ENCODE measurements around the gene EHBP1L1. TPM values are rescaled to one million over a fixed set of nuclear protein-coding genes. Genes with fewer than 3 reads are reported as not detected.

Gene EHBP1L1
- polyA plus RNA-seq, 1 donor from 2014 or later = 18.3 TPM

GRCh38 chr11:65607614-65608426 is 32.0 kb downstream of the EHBP1L1 start:
- no peak overlapping the region for H3K4me2 ChIP-seq (ENCODE audit: low read length)
- H3K4me3 ChIP-seq (ENCODE audit: low read length) = peak overlapping the region; percentile 71
- H3K79me2 ChIP-seq (replicated peaks; ENCODE audit: insufficient read depth, low read length) = no peaks in the 10 kb centered on the region
- H3K9ac ChIP-seq (ENCODE audit: low read length) = peak overlapping the region; percentile 23
- H3F3A ChIP-seq (ENCODE audit: insufficient read depth, low read length, poor library complexity, severe bottlenecking) = no peaks in the 10 kb centered on the region
- no peaks in the 10 kb centered on the region for H3K9me2 ChIP-seq (ENCODE audit: insufficient read depth, low read length)
- TF ChIP-seq, protein P1, sequence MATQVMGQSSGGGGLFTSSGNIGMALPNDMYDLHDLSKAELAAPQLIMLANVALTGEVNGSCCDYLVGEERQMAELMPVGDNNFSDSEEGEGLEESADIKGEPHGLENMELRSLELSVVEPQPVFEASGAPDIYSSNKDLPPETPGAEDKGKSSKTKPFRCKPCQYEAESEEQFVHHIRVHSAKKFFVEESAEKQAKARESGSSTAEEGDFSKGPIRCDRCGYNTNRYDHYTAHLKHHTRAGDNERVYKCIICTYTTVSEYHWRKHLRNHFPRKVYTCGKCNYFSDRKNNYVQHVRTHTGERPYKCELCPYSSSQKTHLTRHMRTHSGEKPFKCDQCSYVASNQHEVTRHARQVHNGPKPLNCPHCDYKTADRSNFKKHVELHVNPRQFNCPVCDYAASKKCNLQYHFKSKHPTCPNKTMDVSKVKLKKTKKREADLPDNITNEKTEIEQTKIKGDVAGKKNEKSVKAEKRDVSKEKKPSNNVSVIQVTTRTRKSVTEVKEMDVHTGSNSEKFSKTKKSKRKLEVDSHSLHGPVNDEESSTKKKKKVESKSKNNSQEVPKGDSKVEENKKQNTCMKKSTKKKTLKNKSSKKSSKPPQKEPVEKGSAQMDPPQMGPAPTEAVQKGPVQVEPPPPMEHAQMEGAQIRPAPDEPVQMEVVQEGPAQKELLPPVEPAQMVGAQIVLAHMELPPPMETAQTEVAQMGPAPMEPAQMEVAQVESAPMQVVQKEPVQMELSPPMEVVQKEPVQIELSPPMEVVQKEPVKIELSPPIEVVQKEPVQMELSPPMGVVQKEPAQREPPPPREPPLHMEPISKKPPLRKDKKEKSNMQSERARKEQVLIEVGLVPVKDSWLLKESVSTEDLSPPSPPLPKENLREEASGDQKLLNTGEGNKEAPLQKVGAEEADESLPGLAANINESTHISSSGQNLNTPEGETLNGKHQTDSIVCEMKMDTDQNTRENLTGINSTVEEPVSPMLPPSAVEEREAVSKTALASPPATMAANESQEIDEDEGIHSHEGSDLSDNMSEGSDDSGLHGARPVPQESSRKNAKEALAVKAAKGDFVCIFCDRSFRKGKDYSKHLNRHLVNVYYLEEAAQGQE (IDR thresholded peaks at IDR 0.05; ENCODE audit: borderline replicate concordance) = no peak
- TF ChIP-seq CTCF (IDR thresholded peaks at IDR 0.05; ENCODE audit: poor library complexity, severe bottlenecking) = no peak
- no peak for TF ChIP-seq MXI1 (conservative IDR thresholded peaks at IDR 0.05; ENCODE audit: poor library complexity, severe bottlenecking)
- no peaks in the 10 kb centered on the region for H3K36me3 ChIP-seq (ENCODE audit: insufficient read depth, low read length)
- no peaks in the 10 kb centered on the region for H4K20me1 ChIP-seq (ENCODE audit: insufficient read depth)
- no peaks in the 10 kb centered on the region for H3K27me3 ChIP-seq (ENCODE audit: insufficient read depth, low read depth, low read length)
- no peak overlapping the region for H2AFZ ChIP-seq (ENCODE audit: low read depth, low read length)
- no peaks in the 10 kb centered on the region for H3K9me3 ChIP-seq (ENCODE audit: low read length)
- H3K27ac ChIP-seq (ENCODE audit: low read length) = no peak overlapping the region

DNA sequence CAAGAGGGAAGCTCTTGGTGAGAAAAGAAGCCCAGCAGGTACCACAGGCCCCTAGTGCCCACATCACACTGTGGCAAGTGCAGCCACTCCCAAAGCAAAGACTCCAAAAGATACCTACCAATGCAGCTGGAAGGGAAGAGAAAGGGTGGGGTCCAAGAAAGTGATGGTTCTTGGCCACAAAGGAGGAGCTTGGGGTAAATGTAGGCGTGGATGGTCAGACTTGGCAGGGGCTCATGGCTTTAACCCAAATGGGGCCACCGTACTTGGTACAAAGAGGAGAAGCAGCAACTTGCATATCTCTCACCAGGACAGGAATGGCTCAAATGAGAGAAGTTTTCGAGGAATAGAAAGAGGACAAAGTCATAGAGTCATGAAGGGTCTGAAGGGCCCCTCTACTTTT is 33.4 kb downstream of the EHBP1L1 start:
- Histone ChIP-seq H4K20me1 (ENCODE audit: insufficient read depth) (no peaks in the 10 kb centered on the region), H3K9me3 (ENCODE audit: low read length) (no peaks in the 10 kb centered on the region), H3K9me2 (ENCODE audit: insufficient read depth, low read length) (no peaks in the 10 kb centered on the region), H2AFZ (ENCODE audit: low read depth, low read length) (no peak overlapping the region), H3K27ac (ENCODE audit: low read length) (no peak overlapping the region), H3K9ac (ENCODE audit: low read length) (no peak overlapping the region), H3K4me2 (ENCODE audit: low read length) (no peak overlapping the region), H3K4me3 (ENCODE audit: low read length) (no peak overlapping the region), H3K36me3 (ENCODE audit: insufficient read depth, low read length) (no peaks in the 10 kb centered on the region), H3K79me2 (replicated peaks; ENCODE audit: insufficient read depth, low read length) (peaks cover 2% of the 10 kb centered on the region), H3K27me3 (ENCODE audit: insufficient read depth, low read depth, low read length) (no peaks in the 10 kb centered on the region), H3F3A (ENCODE audit: insufficient read depth, low read length, poor library complexity, severe bottlenecking) (no peaks in the 10 kb centered on the region)
- TF ChIP-seq, protein P1 (IDR thresholded peaks at IDR 0.05; ENCODE audit: borderline replicate concordance) = no peak
- TF ChIP-seq TAF1 (IDR thresholded peaks at IDR 0.05; ENCODE audit: low read depth) (no peak), POLR2AphosphoS5 (IDR thresholded peaks at IDR 0.05) (no peak), RAD21 (conservative IDR thresholded peaks at IDR 0.05) (no peak), MXI1 (conservative IDR thresholded peaks at IDR 0.05; ENCODE audit: poor library complexity, severe bottlenecking) (no peak), SMC3 (conservative IDR thresholded peaks at IDR 0.05; ENCODE audit: poor library complexity) (no peak), EZH2 (IDR thresholded peaks at IDR 0.05; ENCODE audit: borderline replicate concordance, insufficient read depth, low read length, poor library complexity, severe bottlenecking) (no peak), CTCF (IDR thresholded peaks at IDR 0.05; ENCODE audit: poor library complexity, severe bottlenecking) (no peak), EP300 (conservative IDR thresholded peaks at IDR 0.05; ENCODE audit: poor library complexity, severe bottlenecking) (no peak)

Measured in neural cell (in vitro differentiated cells).